PFSK-1 (cell line): ENCODE data around the gene OSBPL9.

Experiments
- FOXP2 ChIP-seq: optimal IDR thresholded peaks from 2 replicates; pipeline ENCODE3; 2011; ENCODE audit warnings: borderline replicate concordance, control low read depth, inconsistent platforms; ENCODE audit not compliant: insufficient read depth; ENCODE audit errors: extremely low read length, extremely low read depth
- POLR2AphosphoS5 ChIP-seq: IDR thresholded peaks from 2 replicates; pipeline ENCODE4 v1.6.1; 2012; ENCODE audit warnings: low read depth, mild to moderate bottlenecking, control low read depth, low read length, moderate library complexity
- REST ChIP-seq, 2 experiments: IDR thresholded peaks; 2 replicates each; pipeline versions ENCODE4 v1.6.1 to v1.8.0; 2011 to 2012; ENCODE audit warnings: low read depth in 2 of 2, low read length in 2 of 2, control low read depth in 1 of 2, inconsistent platforms in 1 of 2, mild to moderate bottlenecking in 1 of 2, moderate library complexity in 1 of 2; ENCODE audit not compliant: insufficient read depth in 1 of 2
- SIN3A ChIP-seq: IDR thresholded peaks from 2 replicates; pipeline ENCODE4 v1.6.1; 2012; ENCODE audit warnings: mild to moderate bottlenecking, low read length, moderate library complexity, borderline replicate concordance; ENCODE audit not compliant: insufficient read depth
- TAF1 ChIP-seq: IDR thresholded peaks from 2 replicates; pipeline ENCODE4 v1.6.1; 2012; ENCODE audit warnings: low read length, control low read depth, borderline replicate concordance; ENCODE audit not compliant: insufficient read depth

Gene OSBPL9

GRCh38 chr1:51629918-51630317 is 13.0 kb downstream of the OSBPL9 start:
- no peak for TF ChIP-seq POLR2AphosphoS5
- no peak for TF ChIP-seq FOXP2
- TF ChIP-seq TAF1: no peak
- no peak for TF ChIP-seq REST (IDR thresholded peaks at IDR 0.05; ENCODE audit: insufficient read depth in 1 of 2, low read depth in 2 of 2, low read length in 2 of 2)
- no peak for TF ChIP-seq SIN3A

- TF ChIP-seq SIN3A: no peak
- no peak for TF ChIP-seq POLR2AphosphoS5
- no peak for TF ChIP-seq TAF1
- TF ChIP-seq FOXP2: no peak
- no peak for TF ChIP-seq REST (IDR thresholded peaks at IDR 0.05; ENCODE audit: insufficient read depth in 1 of 2, low read depth in 2 of 2, low read length in 2 of 2)
Observed at GRCh38 chr1:51630393-51630792, 13.5 kb downstream of the OSBPL9 start.

- no peak for TF ChIP-seq SIN3A
Observed at GRCh38 chr1:51630922-51631321, 14.0 kb downstream of the OSBPL9 start.

GRCh38 chr1:51631747-51632146 is 14.9 kb downstream of the OSBPL9 start:
- TF ChIP-seq TAF1 (no peak), REST (IDR thresholded peaks at IDR 0.05; ENCODE audit: insufficient read depth in 1 of 2, low read depth in 2 of 2, low read length in 2 of 2) (no peak), POLR2AphosphoS5 (no peak), FOXP2 (no peak), SIN3A (no peak)

- TF ChIP-seq REST (IDR thresholded peaks at IDR 0.05; ENCODE audit: insufficient read depth in 1 of 2, low read depth in 2 of 2, low read length in 2 of 2) (no peak), FOXP2 (no peak), SIN3A (no peak), TAF1 (no peak), POLR2AphosphoS5 (no peak)
Observed at GRCh38 chr1:51634618-51635017, 17.7 kb downstream of the OSBPL9 start.

GRCh38 chr1:51635615-51636014 is 18.7 kb downstream of the OSBPL9 start:
- no peak for TF ChIP-seq REST (IDR thresholded peaks at IDR 0.05; ENCODE audit: insufficient read depth in 1 of 2, low read depth in 2 of 2, low read length in 2 of 2)
- TF ChIP-seq TAF1: no peak
- no peak for TF ChIP-seq FOXP2
- no peak for TF ChIP-seq SIN3A
- TF ChIP-seq POLR2AphosphoS5: no peak
